ENCODE data around the gene KREMEN2. TPM values are rescaled to one million over a fixed set of nuclear protein-coding genes. Genes with fewer than 3 reads are reported as not detected.

The KREMEN2 gene
- total and polyA plus RNA-seq, 9 of the 15 experiments (the other 6 are each of a cell fraction or from before 2014, with no cell fraction given): 0.04 to 7.7 (median 1.5) TPM; not detected in 1

GRCh38 chr16:2964475-2965336, 631 bp downstream of the KREMEN2 start (continued):
- TF ChIP-seq ARID4B (CRISPR knock-in tag; IDR thresholded peaks at IDR 0.05) (peak; percentile 1; the same call in 1 of the 2 replicates), ZBTB7A (IDR thresholded peaks at IDR 0.05; ENCODE audit: borderline replicate concordance, control insufficient read depth, low read depth, low read length) (peak; percentile 96), NCOR1 (IDR thresholded peaks at IDR 0.05) (no peak), ZNF282 (CRISPR knock-in tag; IDR thresholded peaks at IDR 0.05) (peak; percentile 62; the same call in 1 of the 2 replicates), ZNF445 (CRISPR knock-in tag; IDR thresholded peaks at IDR 0.05; ENCODE audit: low read depth) (no peak), CREM (IDR thresholded peaks at IDR 0.05; ENCODE audit: low read depth) (0 out of 2 replicates have a peak, but pooled peaks have one; percentile 6), ZNF512 (tag; IDR thresholded peaks at IDR 0.05) (no peak), ATF2 (CRISPR knock-in tag; IDR thresholded peaks at IDR 0.05) (no peak; the same call in 1 of the 2 replicates), ZBTB43 (CRISPR knock-in tag; IDR thresholded peaks at IDR 0.05) (no peak), HMG20B (CRISPR knock-in tag; IDR thresholded peaks at IDR 0.05) (no peak), NUFIP1 (IDR thresholded peaks at IDR 0.05; ENCODE audit: partially characterized antibody) (no peak)

Measured in K562 (cell line).